Left ventricle myocardium inferior (tissue), 1 donor: ENCODE data around the gene HSPA12A. TPM values are rescaled to one million over a fixed set of nuclear protein-coding genes. Genes with fewer than 3 reads are reported as not detected.

ENCODE experiments used
- DNase-seq: peaks from one replicate; pipeline ENCODE4 v3.0.0-alpha.2; 2020
- H3K27ac ChIP-seq: fragments of 200-600 bp; replicated peaks from 2 replicates; pipeline ENCODE4 v1.8.0; 2021
- H3K27me3 ChIP-seq: fragments of 200-600 bp; 2 replicates; pipeline ENCODE4 v1.8.0; 2021; ENCODE audit warnings: low read depth
- H3K36me3 ChIP-seq: fragments of 200-600 bp; 2 replicates; pipeline ENCODE4 v1.8.0; 2021
- H3K4me1 ChIP-seq: fragments of 200-600 bp; 2 replicates; pipeline ENCODE4 v1.8.0; 2021
- H3K4me3 ChIP-seq: fragments of 200-600 bp; 2 replicates; pipeline ENCODE4 v1.8.0; 2021; ENCODE audit warnings: mild to moderate bottlenecking, moderate library complexity
- H3K9me3 ChIP-seq: fragments of 200-600 bp; replicated peaks from 2 replicates; pipeline ENCODE4 v1.8.0; 2021
- CTCF ChIP-seq: fragments of 200-600 bp; IDR thresholded peaks from 2 replicates; pipeline ENCODE4 v1.8.0; 2021; ENCODE audit warnings: antibody characterized with exemption, mild to moderate bottlenecking, borderline replicate concordance
- intact Hi-C: fragments of 100-400 bp; cut with micrococcal nuclease; formaldehyde crosslinking; loops from one replicate; pipeline ENCODE4 v1.11.0; 2022
- total RNA-seq: library from RNA; stranded (reverse); fragmentation: NEBNext Ultra II Directional; extraction: Animal tissue kit (Norgen Biotek cat#: 25700); gene quantifications from one replicate; pipeline ENCODE4 v1.2.1, GENCODE V29; 2021
- donor health status: DM: no; HTN: yes; CAD: no; lungs with severe emphysema.

The HSPA12A gene
- total RNA-seq, 1 donor from 2014 or later, result 15.0 TPM

- peaks cover 57% of the 10 kb centered on the region for H3K27me3 ChIP-seq
- no peak overlapping the region for H3K27ac ChIP-seq
- no peak for DNase-seq
- no peak for TF ChIP-seq CTCF
- peaks cover 1% of the 10 kb centered on the region for H3K4me1 ChIP-seq
- intact Hi-C loops, result no loop called here
- no peaks in the 10 kb centered on the region for H3K9me3 ChIP-seq
- H3K36me3 ChIP-seq, result no peaks in the 10 kb centered on the region
- H3K4me3 ChIP-seq, result no peak overlapping the region
Observed at GRCh38 chr10:116621934-116622655, 120.3 kb downstream of the HSPA12A start.

DNA sequence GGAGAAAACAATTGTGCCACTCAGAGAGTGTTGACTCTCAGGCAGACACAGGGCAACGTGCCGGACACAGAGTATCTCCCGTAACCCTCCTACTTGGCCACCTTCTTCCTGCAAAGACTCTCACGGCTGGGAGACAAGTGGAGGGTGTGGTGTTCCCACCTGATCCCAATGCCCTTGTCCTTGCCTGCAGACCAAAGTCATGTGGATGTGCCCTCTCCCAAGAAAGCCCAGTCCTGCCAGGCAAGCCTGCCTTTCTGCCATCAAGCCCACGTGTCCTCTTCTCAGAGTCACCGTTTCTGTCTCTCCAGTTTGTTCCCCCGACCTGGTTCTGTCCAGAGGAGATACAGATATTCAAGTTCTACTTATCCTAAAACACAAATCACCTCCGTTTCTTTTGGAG is 120.9 kb downstream of the HSPA12A start:
- TF ChIP-seq CTCF, result no peak
- no peak for DNase-seq
- H3K4me3 ChIP-seq, result no peak overlapping the region
- no peaks in the 10 kb centered on the region for H3K36me3 ChIP-seq
- intact Hi-C loops, result no loop called here
- peaks cover 57% of the 10 kb centered on the region for H3K27me3 ChIP-seq
- H3K9me3 ChIP-seq, result no peaks in the 10 kb centered on the region
- no peaks in the 10 kb centered on the region for H3K4me1 ChIP-seq
- no peak overlapping the region for H3K27ac ChIP-seq

Other genes with a start within 250 kb of the HSPA12A start
- not detected for gene PNLIP, start 196.6 kb downstream of the HSPA12A start, total RNA-seq
- not detected for gene PNLIPRP1, start 151.6 kb downstream of the HSPA12A start, total RNA-seq
- not detected for gene PNLIPRP2, start 121.6 kb downstream of the HSPA12A start, total RNA-seq
- gene ENO4, start 106.9 kb upstream of the HSPA12A start, total RNA-seq, result not detected